HCT116 (cell line): ENCODE results near the gene PTCSC3. TPM values are rescaled to one million over a fixed set of nuclear protein-coding genes. Genes with fewer than 3 reads are reported as not detected.

Experiments
- ATAC-seq: fragments of 200-7000 bp; cut with Tn5 transposase; 2 replicates; pipeline ENCODE4 v1.9.1; 2020; ENCODE audit warnings: mild to moderate bottlenecking, moderate library complexity
- BruUV-seq: library from RNA; stranded (reverse); fragments of 400-500 nt; replicated peaks from 2 replicates; lab custom pipeline; 2021; lab: Mats Ljungman, UMichigan
- CTCF ChIA-PET: fragments of 300-600 bp; sonication (Branson Sonifier 250); formaldehyde crosslinking; loops from one replicate; lab custom pipeline; 2021; ENCODE audit warnings: antibody characterized with exemption; lab: Charles Lee
- POLR2A ChIA-PET: fragments of 300-600, 350-600 bp; sonication (Branson Sonifier 250); formaldehyde crosslinking; loops from one replicate; lab custom pipeline; 2021; ENCODE audit warnings: antibody characterized with exemption; lab: Charles Lee
- RAD21 ChIA-PET, 2 experiments: fragments of 300-600 bp; sonication (Branson Sonifier 250); formaldehyde crosslinking; loops; one replicate each; lab custom pipeline; 2023; ENCODE audit warnings: low total read pairs in 2 of 2; ENCODE audit not compliant: uncharacterized antibody in 2 of 2, unreplicated experiment in 2 of 2, low non-redundant PET in 1 of 2; lab: Charles Lee
- DNase-seq: peaks from one replicate; pipeline ENCODE4 v3.0.0-alpha.2; 2010; ENCODE audit warnings: low read depth, low spot score
- H2AFZ ChIP-seq: fragments of 200-600 bp; shearing (Covaris generic), sonication (generic); 2 replicates; pipeline ENCODE4 v1.6.1; 2017; ENCODE audit warnings: low read depth, mixed run types, mixed read lengths, antibody characterized with exemption, low read length; ENCODE audit not compliant: poor library complexity, severe bottlenecking
- H3K27ac ChIP-seq: 2 replicates; pipeline ENCODE4 v1.5.1; 2012; ENCODE audit warnings: low read depth, low read length
- H3K27me3 ChIP-seq: fragments of 200-600 bp; sonication (generic); 2 replicates; pipeline ENCODE4 v1.6.1; 2016; ENCODE audit warnings: mixed run types, low read length, mixed read lengths; ENCODE audit not compliant: insufficient read depth
- H3K36me3 ChIP-seq, 2 experiments: fragments of 200-500 bp in 1 of 2; fragments of 200-600 bp in 1 of 2; sonication (Bioruptor generic) in 1 of 2; sonication (generic) in 1 of 2; 2 replicates each; pipeline versions ENCODE4 v1.5.1 to v1.6.1; 2014 to 2016; ENCODE audit warnings: low read length in 2 of 2, inconsistent platforms in 1 of 2, mixed read lengths in 1 of 2, mixed run types in 1 of 2; ENCODE audit not compliant: insufficient read depth in 2 of 2, control insufficient read depth in 1 of 2
- H3K4me1 ChIP-seq, 2 experiments: fragments of 200-600 bp in 1 of 2; sonication (generic) in 1 of 2; 2 replicates each; pipeline versions ENCODE4 v1.5.1 to v1.6.1; 2012 to 2017; ENCODE audit warnings: low read length in 2 of 2, inconsistent platforms in 1 of 2, mild to moderate bottlenecking in 1 of 2, mixed read lengths in 1 of 2, mixed run types in 1 of 2, moderate library complexity in 1 of 2; ENCODE audit not compliant: insufficient read depth in 2 of 2, control insufficient read depth in 1 of 2
- H3K4me2 ChIP-seq: fragments of 200-600 bp; sonication (generic); 2 replicates; pipeline ENCODE4 v1.6.1; 2017; ENCODE audit warnings: mixed run types, low read length, mixed read lengths
- H3K4me3 ChIP-seq, 2 experiments: fragments of 200-600 bp in 1 of 2; sonication (generic) in 1 of 2; replicated peaks in 1 of 2; 2 replicates each; pipeline ENCODE4 v1.5.1; 2011 to 2016; ENCODE audit warnings: low read length in 2 of 2, control low read depth in 1 of 2, low read depth in 1 of 2, mild to moderate bottlenecking in 1 of 2, mixed read lengths in 1 of 2, mixed run types in 1 of 2
- H3K79me2 ChIP-seq: fragments of 200-600 bp; sonication (generic); 2 replicates; pipeline ENCODE4 v1.6.1; 2017; ENCODE audit warnings: mild to moderate bottlenecking, mixed run types, low read length, moderate library complexity, mixed read lengths; ENCODE audit not compliant: insufficient read depth
- H3K9ac ChIP-seq: fragments of 200-600 bp; sonication (generic); 2 replicates; pipeline ENCODE4 v1.6.1; 2016; ENCODE audit warnings: low read length, mixed read lengths
- H3K9me2 ChIP-seq: fragments of 200-600 bp; sonication (generic), shearing (Covaris generic); 2 replicates; pipeline ENCODE4 v1.6.1; 2017; ENCODE audit warnings: mixed run types, mild to moderate bottlenecking, moderate library complexity; ENCODE audit not compliant: insufficient read depth
- H3K9me3 ChIP-seq, 2 experiments: fragments of 200-500 bp in 1 of 2; fragments of 200-600 bp in 1 of 2; sonication (Bioruptor generic) in 1 of 2; sonication (generic) in 1 of 2; 2 replicates each; pipeline ENCODE4 v1.6.1; 2014 to 2017; ENCODE audit warnings: low read length in 2 of 2, mixed read lengths in 2 of 2, inconsistent platforms in 1 of 2, low read depth in 1 of 2, mild to moderate bottlenecking in 1 of 2, mixed run types in 1 of 2, moderate library complexity in 1 of 2; ENCODE audit not compliant: control insufficient read depth in 1 of 2, insufficient read depth in 1 of 2
- H4K20me1 ChIP-seq: fragments of 200-600 bp; sonication (generic), shearing (Covaris generic); 2 replicates; pipeline ENCODE4 v1.6.1; 2017; ENCODE audit warnings: mixed run types, mild to moderate bottlenecking, moderate library complexity; ENCODE audit not compliant: insufficient read depth
- CTCF ChIP-seq, 3 experiments: fragments of 200-600 bp in 1 of 3; sonication (generic) in 1 of 3; IDR thresholded peaks in 2 of 3; conservative IDR thresholded peaks in 1 of 3; 2 replicates each; pipeline ENCODE4 v1.5.1; 2012 to 2017; ENCODE audit warnings: low read depth in 2 of 3, low read length in 2 of 3, antibody characterized with exemption in 1 of 3, borderline replicate concordance in 1 of 3, control low read depth in 1 of 3, mild to moderate bottlenecking in 1 of 3, mixed read lengths in 1 of 3, mixed run types in 1 of 3, moderate library complexity in 1 of 3; ENCODE audit not compliant: insufficient read depth in 1 of 3
- ELF1 ChIP-seq: IDR thresholded peaks from 2 replicates; pipeline ENCODE4 v1.6.1; 2012; ENCODE audit warnings: low read depth, borderline replicate concordance
- FOSL1 ChIP-seq: IDR thresholded peaks from 2 replicates; pipeline ENCODE4 v1.6.1; 2012; ENCODE audit warnings: low read depth
- JUND ChIP-seq: IDR thresholded peaks from 2 replicates; pipeline ENCODE4 v1.6.1; 2012
- RAD21 ChIP-seq: IDR thresholded peaks from 2 replicates; pipeline ENCODE4 v1.6.1; 2012; ENCODE audit warnings: low read depth, mild to moderate bottlenecking
- SP1 ChIP-seq: IDR thresholded peaks from 2 replicates; pipeline ENCODE4 v1.6.1; 2012; ENCODE audit warnings: low read depth
- ZFX ChIP-seq: fragments of 450-650 bp; IDR thresholded peaks from 2 replicates; pipeline ENCODE4 v1.6.1; 2017
- intact Hi-C: fragments of 100-400 bp; cut with micrococcal nuclease; formaldehyde crosslinking; loops from 2 replicates; pipeline ENCODE4 v1.10.0; 2022
- total RNA-seq: library from RNA; stranded (reverse); gene quantifications from one replicate; pipeline ENCODE4 v1.2.1, GENCODE V29; 2021; ENCODE audit not compliant: unreplicated experiment

PTCSC3 gene
- total RNA-seq, 1 experiment from 2014 or later = not detected

- ChIA-PET CTCF (no interaction called here), POLR2A (no interaction called here), RAD21 (no interaction called here)
- TF ChIP-seq ELF1 = no peak
- TF ChIP-seq RAD21 = no peak
- DNase-seq = no peak
- peaks cover 5% of the 10 kb centered on the region; the same call in 1 of the 2 replicates for H3K27me3 ChIP-seq
- no peaks in the 10 kb centered on the region for H4K20me1 ChIP-seq
- no peaks in the 10 kb centered on the region for H3K79me2 ChIP-seq
- no peak overlapping the region for H3K4me2 ChIP-seq
- no peak overlapping the region for H3K9ac ChIP-seq
- no peak overlapping the region for H3K27ac ChIP-seq
- H3K9me2 ChIP-seq = no peaks in the 10 kb centered on the region
- no peak for ATAC-seq
- no peaks in the 10 kb centered on the region for H3K36me3 ChIP-seq
- H2AFZ ChIP-seq = no peak overlapping the region
- H3K4me1 ChIP-seq = no peaks in the 10 kb centered on the region
- intact Hi-C loops = no loop called here
- H3K9me3 ChIP-seq = no peaks in the 10 kb centered on the region
- no peak overlapping the region for H3K4me3 ChIP-seq
- no TSS peak for BruUV-seq
These were observed 21.9 kb upstream of the PTCSC3 start for GRCh38 chr14:36198378-36198777.

- ChIA-PET POLR2A (no interaction called here), CTCF (interaction anchor here (1.4 kb wide), 1 partner anchor 125 kb away, joined by 4 read pairs; no protein-coding TSS in a partner anchor), RAD21 (no interaction called here)
- Histone ChIP-seq H3K27ac (no peak overlapping the region), H3K9me2 (no peaks in the 10 kb centered on the region), H3K4me3 (no peak overlapping the region), H3K79me2 (no peaks in the 10 kb centered on the region), H3K9me3 (no peaks in the 10 kb centered on the region), H3K27me3 (peaks cover 12% of the 10 kb centered on the region; the same call in 1 of the 2 replicates), H2AFZ (no peak overlapping the region), H3K9ac (no peak overlapping the region), H3K4me2 (no peak overlapping the region), H3K36me3 (no peaks in the 10 kb centered on the region), H4K20me1 (no peaks in the 10 kb centered on the region), H3K4me1 (no peaks in the 10 kb centered on the region)
- DNase-seq (no peak), ATAC-seq (no peak)
- intact Hi-C loops = no loop called here
- BruUV-seq = no TSS peak
- TF ChIP-seq FOSL1 (no peak), CTCF (IDR thresholded peaks at IDR 0.05 in 2 of 3, conservative IDR thresholded peaks at IDR 0.05 in 1 of 3; ENCODE audit: borderline replicate concordance in 1 of 3, insufficient read depth in 1 of 3, low read depth in 2 of 3, low read length in 2 of 3) (no peak), ELF1 (no peak), SP1 (no peak), ZFX (no peak), JUND (no peak)
These were observed 18.1 kb upstream of the PTCSC3 start for GRCh38 chr14:36194663-36195062.
